ENCODE measurements around the gene PPHLN1. TPM values are rescaled to one million over a fixed set of nuclear protein-coding genes. Genes with fewer than 3 reads are reported as not detected.

Gene PPHLN1
- total RNA-seq, 4 donors from 2014 or later = 32.7 to 52.3 (median 43.5) TPM

- no peaks in the 10 kb centered on the region for H3K27me3 ChIP-seq
- intact Hi-C loops (cut with DNase I; ENCODE audit: low total_unique reads) = no loop called here
- TF ChIP-seq POLR2A (IDR thresholded peaks at IDR 0.05) = no peak
- TF ChIP-seq CTCF (IDR thresholded peaks at IDR 0.05 in 4 of 5, conservative IDR thresholded peaks at IDR 0.05 in 1 of 5) = no peak
These were observed 44.1 kb upstream of the PPHLN1 start for GRCh38 chr12:42281844-42282243.

GRCh38 chr12:42282294-42282693 lies 43.7 kb upstream of the PPHLN1 start:
- intact Hi-C loops (cut with DNase I; ENCODE audit: low total_unique reads) = no loop called here
- Histone ChIP-seq H3K36me3 (no peaks in the 10 kb centered on the region), H3K27me3 (no peaks in the 10 kb centered on the region), H3K4me1 (no peaks in the 10 kb centered on the region), H3K4me3 (no peak overlapping the region), H3K9me3 (no peaks in the 10 kb centered on the region), H3K27ac (no peak overlapping the region)
- ATAC-seq (no peak), DNase-seq (no peak)
- TF ChIP-seq CTCF (IDR thresholded peaks at IDR 0.05 in 4 of 5, conservative IDR thresholded peaks at IDR 0.05 in 1 of 5) (no peak), POLR2A (IDR thresholded peaks at IDR 0.05) (no peak)
- in situ Hi-C loops (cut with MboI; ENCODE audit: low sequenced_read_pairs in 4 of 4) = no loop called here

More at GRCh38 chr12:42281844-42282243, 44.1 kb upstream of the PPHLN1 start:
- ATAC-seq (no peak), DNase-seq (no peak)
- Histone ChIP-seq H3K4me1 (no peaks in the 10 kb centered on the region), H3K4me3 (no peak overlapping the region), H3K27ac (no peak overlapping the region), H3K9me3 (no peaks in the 10 kb centered on the region), H3K36me3 (no peaks in the 10 kb centered on the region)
- in situ Hi-C loops (cut with MboI; ENCODE audit: low sequenced_read_pairs in 4 of 4) = no loop called here

GRCh38 chr12:42283739-42284138 lies 42.2 kb upstream of the PPHLN1 start:
- no peaks in the 10 kb centered on the region for H3K27me3 ChIP-seq
- no peak for DNase-seq
- H3K9me3 ChIP-seq = no peaks in the 10 kb centered on the region
- ATAC-seq = no peak
- no peak overlapping the region for H3K4me3 ChIP-seq
- in situ Hi-C loops (cut with MboI; ENCODE audit: low sequenced_read_pairs in 4 of 4) (no loop called here), intact Hi-C loops (cut with DNase I; ENCODE audit: low total_unique reads) (no loop called here)
- H3K27ac ChIP-seq = no peak overlapping the region
- TF ChIP-seq CTCF (IDR thresholded peaks at IDR 0.05 in 4 of 5, conservative IDR thresholded peaks at IDR 0.05 in 1 of 5) (no peak), POLR2A (IDR thresholded peaks at IDR 0.05) (no peak)
- no peaks in the 10 kb centered on the region for H3K4me1 ChIP-seq
- H3K36me3 ChIP-seq = no peaks in the 10 kb centered on the region

GRCh38 chr12:42284157-42284556 lies 41.8 kb upstream of the PPHLN1 start:
- Histone ChIP-seq H3K9me3 (no peaks in the 10 kb centered on the region), H3K27me3 (no peaks in the 10 kb centered on the region), H3K27ac (no peak overlapping the region), H3K36me3 (no peaks in the 10 kb centered on the region), H3K4me1 (no peaks in the 10 kb centered on the region), H3K4me3 (no peak overlapping the region)
- no peak for TF ChIP-seq POLR2A (IDR thresholded peaks at IDR 0.05)
- no peak for TF ChIP-seq CTCF (IDR thresholded peaks at IDR 0.05 in 4 of 5, conservative IDR thresholded peaks at IDR 0.05 in 1 of 5)
- intact Hi-C loops (cut with DNase I; ENCODE audit: low total_unique reads) (no loop called here), in situ Hi-C loops (cut with MboI; ENCODE audit: low sequenced_read_pairs in 4 of 4) (no loop called here)
- ATAC-seq = no peak
- DNase-seq = no peak

- Histone ChIP-seq H3K4me1 (no peaks in the 10 kb centered on the region), H3K4me3 (no peak overlapping the region), H3K27ac (no peak overlapping the region), H3K27me3 (no peaks in the 10 kb centered on the region), H3K9me3 (no peaks in the 10 kb centered on the region), H3K36me3 (no peaks in the 10 kb centered on the region)
- TF ChIP-seq CTCF (IDR thresholded peaks at IDR 0.05 in 4 of 5, conservative IDR thresholded peaks at IDR 0.05 in 1 of 5) (no peak), POLR2A (IDR thresholded peaks at IDR 0.05) (no peak)
- in situ Hi-C loops (cut with MboI; ENCODE audit: low sequenced_read_pairs in 4 of 4) (no loop called here), intact Hi-C loops (cut with DNase I; ENCODE audit: low total_unique reads) (no loop called here)
- no peak for ATAC-seq
- no peak for DNase-seq
These were observed 41.1 kb upstream of the PPHLN1 start for GRCh38 chr12:42284876-42285275.

Data from gastrocnemius medialis (tissue), 4 donors.